Thoracic aorta (tissue), 2 donors: ENCODE data around the gene PNMA1. TPM values are rescaled to one million over a fixed set of nuclear protein-coding genes. Genes with fewer than 3 reads are reported as not detected.

Experiments used
- ATAC-seq: fragments of 150-250 bp; one replicate; pipeline ENCODE4 v1.8.0; 2017; ENCODE audit warnings: low read depth; ENCODE audit not compliant: insufficient number of reproducible peaks, low FRiP score
- DNase-seq: peaks from one replicate; pipeline ENCODE4 v3.0.0-alpha.2; 2020; ENCODE audit warnings: low spot score
- H3K27ac ChIP-seq, 2 donors: fragments of 200-600 bp; sonication (generic); 1 replicate in 1 of 2; 2 replicates in 1 of 2; pipeline ENCODE4 v1.5.1; 2016; ENCODE audit warnings: mild to moderate bottlenecking in 2 of 2, moderate library complexity in 2 of 2
- H3K27me3 ChIP-seq: fragments of 200-600 bp; sonication (generic); replicated peaks from 2 replicates; pipeline ENCODE4 v1.6.0; 2016; ENCODE audit warnings: mild to moderate bottlenecking; ENCODE audit not compliant: insufficient read depth
- H3K36me3 ChIP-seq: fragments of 200-600 bp; sonication (generic); one replicate; pipeline ENCODE4 v1.5.1; 2016
- H3K4me1 ChIP-seq, 2 donors: fragments of 200-600 bp; sonication (generic); 1 replicate in 1 of 2; 2 replicates in 1 of 2; pipeline versions ENCODE4 v1.5.1 to v1.6.0; 2016; ENCODE audit warnings: low read depth in 2 of 2, mild to moderate bottlenecking in 1 of 2; ENCODE audit not compliant: control insufficient read depth in 1 of 2
- H3K4me3 ChIP-seq: fragments of 200-600 bp; sonication (generic); 2 replicates; pipeline ENCODE4 v1.5.1; 2016; ENCODE audit warnings: mild to moderate bottlenecking
- H3K9me3 ChIP-seq: fragments of 200-600 bp; sonication (generic); 2 replicates; pipeline ENCODE4 v1.5.1; 2016
- total RNA-seq, 2 donors: library from RNA; depleted of rRNA; stranded (reverse); fragments of >200 nt; gene quantifications; one replicate each; pipeline versions ENCODE4 v1.1.0 to v1.2.3, GENCODE V29; 2016
- TF ChIP-seq, protein P1 (sequence below): fragments of 200-600 bp; sonication (generic); IDR thresholded peaks from one replicate; pipeline ENCODE4 v1.5.1; 2019; ENCODE audit warnings: antibody characterized with exemption

PNMA1 gene
- total RNA-seq, 2 donors from 2014 or later: 27.3 to 37.4 TPM

DNA sequence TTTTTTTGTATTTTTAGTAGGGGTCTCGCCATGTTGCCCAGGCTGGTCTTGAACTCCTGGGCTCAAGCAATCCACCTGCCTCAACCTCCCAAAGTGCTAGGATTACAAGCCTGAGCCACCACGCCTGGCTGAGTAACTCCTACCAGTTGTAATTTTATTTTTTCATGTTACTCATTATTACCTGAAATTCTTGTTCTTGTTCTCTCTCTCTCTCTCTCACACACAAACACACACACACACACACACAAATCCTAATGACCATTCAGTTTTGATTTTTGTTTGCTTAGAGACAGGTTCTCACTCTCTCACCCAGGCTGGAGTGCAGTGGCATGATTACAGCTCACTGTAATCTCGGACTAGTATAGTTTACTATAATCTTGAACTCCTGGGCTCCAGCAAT is 39.2 kb downstream of the PNMA1 start:
- H3K4me1 ChIP-seq: no peaks in the 10 kb centered on the region
- DNase-seq (no peak), ATAC-seq (no peak)
- H3K36me3 ChIP-seq: no peaks in the 10 kb centered on the region
- H3K9me3 ChIP-seq: no peaks in the 10 kb centered on the region
- no peak overlapping the region for H3K4me3 ChIP-seq
- TF ChIP-seq, protein P1, sequence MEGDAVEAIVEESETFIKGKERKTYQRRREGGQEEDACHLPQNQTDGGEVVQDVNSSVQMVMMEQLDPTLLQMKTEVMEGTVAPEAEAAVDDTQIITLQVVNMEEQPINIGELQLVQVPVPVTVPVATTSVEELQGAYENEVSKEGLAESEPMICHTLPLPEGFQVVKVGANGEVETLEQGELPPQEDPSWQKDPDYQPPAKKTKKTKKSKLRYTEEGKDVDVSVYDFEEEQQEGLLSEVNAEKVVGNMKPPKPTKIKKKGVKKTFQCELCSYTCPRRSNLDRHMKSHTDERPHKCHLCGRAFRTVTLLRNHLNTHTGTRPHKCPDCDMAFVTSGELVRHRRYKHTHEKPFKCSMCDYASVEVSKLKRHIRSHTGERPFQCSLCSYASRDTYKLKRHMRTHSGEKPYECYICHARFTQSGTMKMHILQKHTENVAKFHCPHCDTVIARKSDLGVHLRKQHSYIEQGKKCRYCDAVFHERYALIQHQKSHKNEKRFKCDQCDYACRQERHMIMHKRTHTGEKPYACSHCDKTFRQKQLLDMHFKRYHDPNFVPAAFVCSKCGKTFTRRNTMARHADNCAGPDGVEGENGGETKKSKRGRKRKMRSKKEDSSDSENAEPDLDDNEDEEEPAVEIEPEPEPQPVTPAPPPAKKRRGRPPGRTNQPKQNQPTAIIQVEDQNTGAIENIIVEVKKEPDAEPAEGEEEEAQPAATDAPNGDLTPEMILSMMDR: no peak
- no peak overlapping the region for H3K27ac ChIP-seq
- no peaks in the 10 kb centered on the region for H3K27me3 ChIP-seq

DNA sequence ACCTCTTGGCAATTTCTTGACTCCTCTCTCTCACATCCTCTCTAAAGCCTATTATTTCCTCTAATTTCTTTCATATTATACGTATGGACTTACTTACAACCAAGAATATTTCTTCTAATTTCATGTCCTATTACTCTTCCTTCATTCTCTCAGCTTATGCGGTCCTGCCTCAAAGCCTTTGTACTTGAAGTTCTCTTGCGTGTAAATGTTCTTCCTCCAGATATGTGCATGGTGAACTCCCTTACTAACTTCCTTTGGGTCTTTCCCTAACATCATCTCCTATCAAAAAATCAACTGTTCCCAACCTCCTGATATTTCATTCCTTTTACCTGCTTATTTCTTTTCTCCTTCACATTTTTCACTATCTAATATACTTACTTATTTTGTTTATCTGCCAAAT is 46.3 kb downstream of the PNMA1 start:
- Histone ChIP-seq H3K4me1 (no peaks in the 10 kb centered on the region), H3K27ac (no peak overlapping the region), H3K9me3 (no peaks in the 10 kb centered on the region), H3K27me3 (no peaks in the 10 kb centered on the region), H3K36me3 (no peaks in the 10 kb centered on the region), H3K4me3 (no peak overlapping the region)
- DNase-seq: no peak
- TF ChIP-seq, protein P1: no peak
- no peak for ATAC-seq

DNA sequence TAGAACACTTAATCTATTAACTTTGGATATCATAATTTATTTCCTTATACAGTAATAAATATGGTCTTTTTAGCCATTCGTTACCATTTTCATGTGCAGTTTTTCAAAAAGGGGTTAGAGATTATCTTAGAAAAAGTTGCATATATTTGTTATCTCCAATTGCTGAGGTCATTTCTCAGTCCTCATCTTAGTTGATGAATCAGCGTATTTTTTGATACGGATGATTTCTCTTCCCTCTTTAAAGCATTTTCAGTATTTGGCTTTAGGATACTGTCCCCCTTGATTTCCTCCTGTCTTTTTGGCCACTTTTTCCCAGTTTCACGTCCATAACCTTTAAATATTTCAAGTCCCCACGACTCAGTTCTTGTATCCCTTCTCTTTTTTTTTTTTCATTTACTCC is 47.6 kb downstream of the PNMA1 start:
- Histone ChIP-seq H3K4me1 (no peaks in the 10 kb centered on the region), H3K27me3 (no peaks in the 10 kb centered on the region), H3K36me3 (no peaks in the 10 kb centered on the region), H3K9me3 (no peaks in the 10 kb centered on the region), H3K4me3 (no peak overlapping the region), H3K27ac (no peak overlapping the region)
- TF ChIP-seq, protein P1: no peak
- no peak for ATAC-seq
- DNase-seq: no peak

DNA sequence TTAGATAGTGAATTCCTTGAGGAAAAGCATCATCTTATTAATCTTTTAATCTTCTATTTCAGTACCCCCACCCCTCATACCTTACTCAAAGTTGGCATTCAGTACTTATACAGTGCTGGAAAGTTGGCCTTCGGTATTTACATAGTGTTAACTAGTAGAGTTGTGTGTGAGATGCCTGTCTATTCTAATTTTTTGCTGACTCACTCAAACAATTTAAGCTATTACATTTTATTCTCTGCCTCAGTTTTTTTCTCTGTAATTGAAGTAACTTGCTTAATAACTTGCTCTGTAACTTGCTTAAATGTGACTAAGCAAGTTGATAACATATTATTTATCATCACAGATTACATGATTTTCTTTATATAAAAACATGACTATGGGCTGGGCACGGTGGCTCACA is 49.1 kb downstream of the PNMA1 start:
- Histone ChIP-seq H3K9me3 (no peaks in the 10 kb centered on the region), H3K4me1 (no peaks in the 10 kb centered on the region), H3K4me3 (no peak overlapping the region), H3K27ac (no peak overlapping the region), H3K27me3 (no peaks in the 10 kb centered on the region), H3K36me3 (peaks cover 7% of the 10 kb centered on the region)
- ATAC-seq (no peak), DNase-seq (no peak)
- TF ChIP-seq, protein P1: no peak

DNA sequence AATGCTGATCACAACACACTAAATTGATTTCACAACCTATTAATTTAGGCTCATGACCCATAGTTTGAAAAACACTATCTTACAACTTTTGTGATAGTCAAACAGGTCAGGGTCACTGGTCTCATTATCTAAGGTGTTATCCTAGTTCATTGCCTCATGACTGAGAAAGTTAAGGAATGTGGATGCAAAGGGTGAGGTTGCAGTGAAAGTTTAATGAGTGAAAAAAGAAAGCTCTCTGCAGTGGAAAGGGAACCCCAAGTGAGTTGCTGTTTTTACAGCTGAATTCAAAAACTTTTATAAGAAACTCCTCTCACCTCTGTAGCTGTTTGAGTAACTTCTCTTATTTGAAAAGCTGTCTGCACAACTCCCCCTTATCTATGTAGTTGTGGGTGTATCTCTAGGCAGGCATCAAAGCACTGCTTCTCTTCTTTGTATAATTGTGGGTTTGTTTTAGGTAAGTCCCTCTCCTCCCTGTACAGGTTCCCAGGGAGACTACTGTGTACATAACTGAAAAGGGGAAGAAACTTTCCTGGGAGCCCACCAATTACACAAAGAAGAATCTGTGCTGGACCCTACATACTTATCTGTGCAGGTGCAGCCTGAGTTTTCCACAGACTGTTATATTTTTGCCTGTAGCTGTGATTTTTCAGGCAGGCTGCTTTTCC is 50.5 kb downstream of the PNMA1 start:
- Histone ChIP-seq H3K27ac (no peak overlapping the region), H3K27me3 (no peaks in the 10 kb centered on the region), H3K4me3 (no peak overlapping the region), H3K36me3 (peaks cover 7% of the 10 kb centered on the region), H3K9me3 (no peaks in the 10 kb centered on the region), H3K4me1 (no peaks in the 10 kb centered on the region)
- TF ChIP-seq, protein P1: no peak
- ATAC-seq (no peak), DNase-seq (no peak)
